Endothelial cell of umbilical vein (primary cell): ENCODE measurements around the gene TEX44. TPM values are rescaled to one million over a fixed set of nuclear protein-coding genes. Genes with fewer than 3 reads are reported as not detected.

ENCODE experiments used
- BruUV-seq: library from RNA; stranded (reverse); fragments of 400-500 nt; replicated peaks from 2 replicates; lab custom pipeline; 2021; lab: Mats Ljungman, UMichigan
- CTCF ChIA-PET: fragments of 300-600, 350-600 bp; sonication (Branson Sonifier 250); formaldehyde crosslinking; loops from one replicate; lab custom pipeline; 2021; ENCODE audit warnings: antibody characterized with exemption, inconsistent platforms; lab: Charles Lee
- POLR2A ChIA-PET: fragments of 300-600, 350-600 bp; sonication (Branson Sonifier 250); formaldehyde crosslinking; loops from one replicate; lab custom pipeline; 2021; ENCODE audit warnings: antibody characterized with exemption, inconsistent platforms; lab: Charles Lee
- DNase-seq: peaks from one replicate; pipeline ENCODE4 v3.0.0-alpha.2; 2011; ENCODE audit warnings: low read depth, low spot score
- FAIRE-seq: peaks from 2 replicates; lab custom pipeline; 2011; peaks lifted over from hg19 to GRCh38; lab: Jason Lieb, UNC
- H2AFZ ChIP-seq: 2 replicates; pipeline ENCODE4 v1.6.0; 2012; ENCODE audit warnings: low read depth, low read length, control low read depth, inconsistent platforms
- H3K27ac ChIP-seq: 2 replicates; pipeline ENCODE4 v1.5.1; 2011; ENCODE audit warnings: low read depth, mild to moderate bottlenecking, control low read depth, low read length, moderate library complexity; ENCODE audit not compliant: insufficient read depth
- H3K27me3 ChIP-seq, 2 experiments: 2 replicates each; pipeline versions ENCODE4 v1.6.0 to v1.6.1; 2011; ENCODE audit warnings: low read length in 2 of 2, mixed read lengths in 1 of 2; ENCODE audit not compliant: control insufficient read depth in 2 of 2, insufficient read depth in 2 of 2
- H3K36me3 ChIP-seq, 2 experiments: 2 replicates in 1 of 2; 3 replicates in 1 of 2; pipeline ENCODE4 v1.5.1; 2011; ENCODE audit warnings: low read length in 2 of 2, mild to moderate bottlenecking in 1 of 2, moderate library complexity in 1 of 2; ENCODE audit not compliant: control insufficient read depth in 2 of 2, insufficient read depth in 2 of 2; ENCODE audit errors: extremely low read depth in 1 of 2
- H3K4me1 ChIP-seq: 3 replicates; pipeline ENCODE4 v1.5.1; 2011; ENCODE audit warnings: mild to moderate bottlenecking, low read length; ENCODE audit not compliant: control insufficient read depth, insufficient read depth; ENCODE audit errors: extremely low read depth
- H3K4me2 ChIP-seq: 2 replicates; pipeline ENCODE4 v1.6.1; 2011; ENCODE audit warnings: low read length, control low read depth, mixed read lengths; ENCODE audit not compliant: insufficient read depth
- H3K4me3 ChIP-seq, 3 experiments: fragments of 200-600 bp in 1 of 3; sonication (generic), shearing (Covaris generic) in 1 of 3; replicated peaks in 1 of 3; 2 replicates each; pipeline ENCODE4 v1.5.1; 2011 to 2016; ENCODE audit warnings: control low read depth in 3 of 3, low read length in 3 of 3, mild to moderate bottlenecking in 2 of 3, inconsistent platforms in 1 of 3, low read depth in 1 of 3, moderate library complexity in 1 of 3; ENCODE audit not compliant: insufficient read depth in 1 of 3
- H3K79me2 ChIP-seq: 2 replicates; pipeline ENCODE4 v1.6.0; 2012; ENCODE audit warnings: low read length, inconsistent platforms; ENCODE audit not compliant: control insufficient read depth, insufficient read depth
- H3K9ac ChIP-seq: replicated peaks from 2 replicates; pipeline ENCODE3; 2011; ENCODE audit warnings: low read length, control low read depth; ENCODE audit not compliant: insufficient read depth; ENCODE audit errors: extremely low read depth
- H3K9me1 ChIP-seq: replicated peaks from 3 replicates; pipeline ENCODE4 v1.6.0; 2011; ENCODE audit warnings: mild to moderate bottlenecking, low read length; ENCODE audit not compliant: control insufficient read depth, insufficient read depth; ENCODE audit errors: extremely low read depth
- H3K9me3 ChIP-seq: replicated peaks from 2 replicates; pipeline ENCODE4 v1.5.1; 2012; ENCODE audit warnings: low read length, inconsistent platforms; ENCODE audit not compliant: control insufficient read depth, insufficient read depth
- H4K20me1 ChIP-seq: replicated peaks from 2 replicates; pipeline ENCODE3; 2011; ENCODE audit warnings: mild to moderate bottlenecking, low read length; ENCODE audit not compliant: control insufficient read depth, insufficient read depth; ENCODE audit errors: extremely low read depth
- CTCF ChIP-seq, 2 donors: IDR thresholded peaks; 1 replicate in 1 of 2; 2 replicates in 1 of 2; pipeline ENCODE4 v1.5.1; 2011; ENCODE audit warnings: low read length in 2 of 2, mild to moderate bottlenecking in 2 of 2, moderate library complexity in 2 of 2, control low read depth in 1 of 2, inconsistent platforms in 1 of 2, low read depth in 1 of 2; ENCODE audit not compliant: insufficient read depth in 1 of 2; ENCODE audit errors: extremely low read depth in 1 of 2
- EZH2 ChIP-seq: IDR thresholded peaks from 2 replicates; pipeline ENCODE4 v1.6.1; 2012; ENCODE audit warnings: borderline replicate concordance, low read depth, mild to moderate bottlenecking, moderate library complexity, low read length, inconsistent platforms; ENCODE audit not compliant: severe bottlenecking
- FOS ChIP-seq: IDR thresholded peaks from 2 replicates; pipeline ENCODE4 v1.6.1; 2011; ENCODE audit warnings: mild to moderate bottlenecking, low read length, moderate library complexity, borderline replicate concordance; ENCODE audit not compliant: insufficient read depth
- GATA2 ChIP-seq: IDR thresholded peaks from 2 replicates; pipeline ENCODE4 v1.7.0; 2011; ENCODE audit warnings: low read depth, mild to moderate bottlenecking, moderate library complexity, mixed read lengths, low read length; ENCODE audit not compliant: insufficient read length, insufficient read depth
- JUN ChIP-seq: IDR thresholded peaks from 2 replicates; pipeline ENCODE4 v1.6.1; 2011; ENCODE audit warnings: borderline replicate concordance, low read depth; ENCODE audit not compliant: insufficient read length, insufficient read depth
- MAX ChIP-seq: IDR thresholded peaks from 2 replicates; pipeline ENCODE4 v1.6.1; 2011; ENCODE audit not compliant: insufficient read depth, insufficient read length
- MYC ChIP-seq: IDR thresholded peaks from one replicate; pipeline ENCODE4 v1.6.1; 2011; ENCODE audit warnings: mild to moderate bottlenecking, low read depth, low read length
- POLR2A ChIP-seq: IDR thresholded peaks from 2 replicates; pipeline ENCODE4 v1.6.1; 2012; ENCODE audit warnings: low read depth, mild to moderate bottlenecking, control low read depth, low read length
- POLR2AphosphoS5 ChIP-seq: IDR thresholded peaks from 2 replicates; pipeline ENCODE4 v1.6.1; 2012; ENCODE audit warnings: low read depth, mild to moderate bottlenecking, control low read depth, low read length, moderate library complexity; ENCODE audit not compliant: insufficient read depth
- dilution Hi-C: fragments of 300-500 bp; cut with MboI; formaldehyde crosslinking; loops from one replicate; pipeline ENCODE4 v1.15.0; 2019; ENCODE audit warnings: low sequenced_read_pairs; ENCODE audit not compliant: extremely low pct_ligation_motif_present
- intact Hi-C: fragments of 100-400 bp; cut with micrococcal nuclease; formaldehyde crosslinking; loops from one replicate; pipeline ENCODE4 v1.10.0; 2022
- polyA plus RNA-seq, 4 experiments: library from polyadenylated mRNA; depleted of rRNA in 3 of 4; stranded (reverse) in 3 of 4; unstranded in 1 of 4; fragments of >200 nt; gene quantifications; 2 replicates each; pipeline versions ENCODE4 v1.2.1 to v1.2.3, GENCODE V29; 2011 to 2012; ENCODE audit warnings: missing spikeins in 1 of 4
- total RNA-seq: library from RNA; stranded (reverse); gene quantifications from 2 replicates; pipeline ENCODE4 v1.2.3, GENCODE V29; 2021

Gene TEX44
- total and polyA plus RNA-seq, 2 donors (not counting 3 experiments of a cell fraction or from before 2014, with no cell fraction given): not detected

GRCh38 chr2:231549446-231550239, 43.0 kb upstream of the TEX44 start:
- Histone ChIP-seq H3K79me2 (no peaks in the 10 kb centered on the region), H3K4me3 (no peak overlapping the region), H3K4me1 (peaks cover 9% of the 10 kb centered on the region), H2AFZ (no peak overlapping the region), H3K27me3 (no peaks in the 10 kb centered on the region), H3K9ac (no peak overlapping the region), H3K9me1 (no peaks in the 10 kb centered on the region), H3K36me3 (no peaks in the 10 kb centered on the region), H4K20me1 (no peaks in the 10 kb centered on the region), H3K27ac (no peak overlapping the region), H3K4me2 (no peak overlapping the region), H3K9me3 (no peaks in the 10 kb centered on the region)
- FAIRE-seq: peak; percentile 24
- TF ChIP-seq POLR2A: no peak
- TF ChIP-seq JUN: no peak
- no peak for TF ChIP-seq POLR2AphosphoS5
- no peak for TF ChIP-seq CTCF (IDR thresholded peaks at IDR 0.05; ENCODE audit: extremely low read depth in 1 of 2, insufficient read depth in 1 of 2, low read depth in 1 of 2, low read length in 2 of 2)
- no peak for TF ChIP-seq EZH2
- no peak for TF ChIP-seq FOS
- TF ChIP-seq MAX: no peak
- no peak for TF ChIP-seq MYC
- TF ChIP-seq GATA2: no peak
- dilution Hi-C loops (no loop called here), intact Hi-C loops (no loop called here)
- ChIA-PET POLR2A (no interaction called here), CTCF (interaction anchor here (0.7 to 2.1 kb wide), 4 partner anchors 9 to 32 kb away, joined by 3 to 10 read pairs (median 6); no protein-coding TSS in a partner anchor)
- DNase-seq: peak; percentile 22
- no TSS peak for BruUV-seq
